Pancreas (tissue), 10 donors: ENCODE data around the gene A2M. TPM values are rescaled to one million over a fixed set of nuclear protein-coding genes. Genes with fewer than 3 reads are reported as not detected.

Experiments used
- ATAC-seq, 4 donors: fragments of 200-7000 bp; cut with Tn5 transposase; one replicate each; pipeline versions ENCODE4 v1.8.0 to v1.9.1; 2020; ENCODE audit warnings: mild to moderate bottlenecking in 4 of 4, moderate library complexity in 4 of 4
- DNase-seq, 6 donors: peaks; one replicate each; pipeline ENCODE4 v3.0.0-alpha.2; 2020
- FAIRE-seq: peaks from 2 replicates; lab custom pipeline; 2012; peaks lifted over from hg19 to GRCh38; lab: Jason Lieb, UNC
- H3K27ac ChIP-seq, 4 donors: fragments of 200-600 bp; sonication (generic); 1 replicate in 3 of 4; 2 replicates in 1 of 4; pipeline versions ENCODE4 v1.5.0 to v1.8.0; 2020
- H3K27me3 ChIP-seq, 4 donors: fragments of 200-600 bp; one replicate each; pipeline ENCODE4 v1.8.0; 2021
- H3K36me3 ChIP-seq, 3 donors: fragments of 200-600 bp; sonication (generic) in 1 of 3; one replicate each; pipeline versions ENCODE4 v1.5.0 to v1.8.0; 2020 to 2021
- H3K4me1 ChIP-seq, 3 donors: fragments of 200-600 bp; one replicate each; pipeline ENCODE4 v1.8.0; 2021
- H3K4me3 ChIP-seq, 4 donors: fragments of 200-600 bp; sonication (generic) in 2 of 4; one replicate each; pipeline versions ENCODE4 v1.5.0 to v1.8.0; 2020 to 2021
- H3K9me3 ChIP-seq, 4 donors: fragments of 200-600 bp; one replicate each; pipeline ENCODE4 v1.8.0; 2021
- CTCF ChIP-seq, 4 donors: fragments of 200-600 bp; sonication (generic) in 3 of 4; IDR thresholded peaks; one replicate each; pipeline versions ENCODE4 v1.5.0 to v1.8.0; 2021; ENCODE audit warnings: antibody characterized with exemption in 4 of 4
- WGBS, 2 donors: extraction: QIAGEN DNeasy Blood & Tissue Kit; methylation state at CpG; one replicate each; pipeline ENCODE4 v1.1.7; 2013; 5-methylcytosine and 5-hydroxymethylcytosine counted together
- intact Hi-C, 3 donors: fragments of 100-400 bp; cut with DNase I; formaldehyde crosslinking; loops; one replicate each; pipeline versions ENCODE4 v1.11.1 to v1.14.2; 2022
- polyA plus RNA-seq, 2 donors: library from polyadenylated mRNA; stranded (reverse); fragments of 200-250 nt; gene quantifications; one replicate each; pipeline ENCODE4 v1.2.3, GENCODE V29; 2013
- total RNA-seq, 6 donors: library from RNA; stranded (reverse); fragmentation: NEBNext Ultra II Directional in 4 of 6; extraction: Animal tissue kit (Norgen Biotek cat#: 25700) in 4 of 6; gene quantifications; one replicate each; pipeline versions ENCODE4 v1.2.1 to v1.2.4, GENCODE V29; 2021 to 2023
- donor health status: healthy with polysubstance abuse.
- donor health status: DM: no; HTN: no; CAD: no; lungs with moderate emphysema.
- donor health status: DM: no; HTN: no; CAD: no.
- donor health status: control.
- donor health status: control.
- donor health status: Bipolar disorder and iron deficiency.
- donor health status: DM: yes; HTN: yes; CAD: no.
- donor health status: DM: no; HTN: no; CAD: no.
- donor health status: DM: no; HTN: no; CAD: no.
- donor health status: DM: yes; HTN: yes; CAD: no.

The A2M gene
- total and polyA plus RNA-seq, 8 donors: 22.8 to 275 (median 62.4) TPM

- no peak for DNase-seq
- ATAC-seq: no peak
- H3K27me3 ChIP-seq: no peaks in the 10 kb centered on the region
- FAIRE-seq: no peak
- 71 to 97% methylated on average over 2 of the region's 2 CpGs for WGBS, 2 donors
- intact Hi-C loops: no loop called here
- TF ChIP-seq CTCF (IDR thresholded peaks at IDR 0.05): no peak
- no peak overlapping the region for H3K4me3 ChIP-seq
- H3K4me1 ChIP-seq: peaks cover 0 to 14% (median 13%) of the 10 kb centered on the region in 3 donors
- no peaks in the 10 kb centered on the region for H3K9me3 ChIP-seq
- no peaks in the 10 kb centered on the region for H3K36me3 ChIP-seq
- no peak overlapping the region for H3K27ac ChIP-seq
Measured at GRCh38 chr12:9130244-9130643, 14.5 kb upstream of the A2M start.

GRCh38 chr12:9127936-9128663, 12.4 kb upstream of the A2M start:
- no peak overlapping the region for H3K27ac ChIP-seq
- WGBS, 2 donors: 95% methylated on average over 36 of the region's 36 CpGs
- H3K9me3 ChIP-seq: no peaks in the 10 kb centered on the region
- ATAC-seq (no peak), DNase-seq (peak in 2 of 6 donors; percentile 18 to 42), FAIRE-seq (no peak)
- no peaks in the 10 kb centered on the region for H3K27me3 ChIP-seq
- H3K4me3 ChIP-seq: no peak overlapping the region
- intact Hi-C loops: no loop called here
- H3K36me3 ChIP-seq: no peaks in the 10 kb centered on the region
- H3K4me1 ChIP-seq: peaks cover 0 to 10% (median 8%) of the 10 kb centered on the region in 3 donors
- no peak for TF ChIP-seq CTCF (IDR thresholded peaks at IDR 0.05)

GRCh38 chr12:9127484-9127883, 11.8 kb upstream of the A2M start:
- no peak overlapping the region for H3K4me3 ChIP-seq
- ATAC-seq (no peak), DNase-seq (peak in 1 of 6 donors; percentile 45), FAIRE-seq (no peak)
- H3K27me3 ChIP-seq: no peaks in the 10 kb centered on the region
- WGBS, 2 donors: 95 to 97% methylated on average over 21 of the region's 21 CpGs
- no peak overlapping the region for H3K27ac ChIP-seq
- peaks cover 0 to 4% (median 3%) of the 10 kb centered on the region in 3 donors for H3K4me1 ChIP-seq
- no peaks in the 10 kb centered on the region for H3K36me3 ChIP-seq
- TF ChIP-seq CTCF (IDR thresholded peaks at IDR 0.05): no peak
- intact Hi-C loops: no loop called here
- no peaks in the 10 kb centered on the region for H3K9me3 ChIP-seq

- DNase-seq (peak in 1 of 6 donors; percentile 53), ATAC-seq (no peak), FAIRE-seq (no peak)
- no peak for TF ChIP-seq CTCF (IDR thresholded peaks at IDR 0.05)
- intact Hi-C loops: no loop called here
- WGBS, 2 donors: 93% methylated on average over 16 of the region's 16 CpGs
- no peaks in the 10 kb centered on the region for H3K9me3 ChIP-seq
- H3K27me3 ChIP-seq: no peaks in the 10 kb centered on the region
- peaks cover 5 to 10% (median 5%) of the 10 kb centered on the region in 3 donors for H3K4me1 ChIP-seq
- no peak overlapping the region for H3K27ac ChIP-seq
- no peaks in the 10 kb centered on the region for H3K36me3 ChIP-seq
- H3K4me3 ChIP-seq: no peak overlapping the region
Measured at GRCh38 chr12:9124383-9125031, 8.8 kb upstream of the A2M start.
